GM18502 (cell line): Measurements from ENCODE around the gene SAMHD1.
"Not testable (repeated sequence)": the region's sequence is repeated elsewhere in the genome, so short reads cannot be mapped to it uniquely, and the experiment has no call there.

Experiments
- ATAC-seq: cut with Tn5 transposase; IDR thresholded peaks from one replicate; pipeline ENCODE4 v1.9.1; 2021; ENCODE audit warnings: mild to moderate bottlenecking; ENCODE audit not compliant: unreplicated experiment, poor library complexity

Gene SAMHD1

GRCh38 chr20:36878941-36879340, 72.6 kb downstream of the SAMHD1 start:
- ATAC-seq: no peak

GRCh38 chr20:36876473-36876833, 75.1 kb downstream of the SAMHD1 start:
- ATAC-seq: no peak

GRCh38 chr20:36875702-36876472, 75.6 kb downstream of the SAMHD1 start, which contains the start of gene TLDC2:
Gene TLDC2 (plus strand): TSS chr20:36876138. CDS start chr20:36876175, 37 bp downstream.
- no peak for ATAC-seq

- ATAC-seq: not testable (repeated sequence)
Observed at GRCh38 chr20:36875093-36875492, 76.4 kb downstream of the SAMHD1 start.

GRCh38 chr20:36873498-36874189, 77.9 kb downstream of the SAMHD1 start:
- ATAC-seq: no peak

GRCh38 chr20:36872852-36873251, 78.7 kb downstream of the SAMHD1 start:
- ATAC-seq: no peak

GRCh38 chr20:36871640-36872570, 79.6 kb downstream of the SAMHD1 start:
- no peak for ATAC-seq

GRCh38 chr20:36866681-36867495, 84.6 kb downstream of the SAMHD1 start:
- no peak for ATAC-seq

GRCh38 chr20:36866164-36866563, 85.3 kb downstream of the SAMHD1 start:
- ATAC-seq: no peak

GRCh38 chr20:36865861-36866149, 85.7 kb downstream of the SAMHD1 start:
- no peak for ATAC-seq

- no peak for ATAC-seq
Observed at GRCh38 chr20:36865076-36865860, 86.2 kb downstream of the SAMHD1 start.

- ATAC-seq: peak; percentile 58
Observed at GRCh38 chr20:36862857-36863668, 88.4 kb downstream of the SAMHD1 start.

- no peak for ATAC-seq
Observed at GRCh38 chr20:36861875-36862801, 89.4 kb downstream of the SAMHD1 start.

- ATAC-seq: no peak
Observed at GRCh38 chr20:36861625-36861874, 90.0 kb downstream of the SAMHD1 start.

GRCh38 chr20:36860811-36861624, 90.5 kb downstream of the SAMHD1 start:
- ATAC-seq: no peak

GRCh38 chr20:36860339-36860738, 91.2 kb downstream of the SAMHD1 start:
- no peak for ATAC-seq
